Activated T-cell treated with anti-CD3 and anti-CD28 coated beads, Interleukin-2, amount 50 U/mL, for 72 hours (primary cell): ENCODE data around the gene CCDC190. TPM values are rescaled to one million over a fixed set of nuclear protein-coding genes. Genes with fewer than 3 reads are reported as not detected.
A peak's percentile ranks its signal among the peaks of the same experiment; 100 is the strongest.

ENCODE experiments used
- ATAC-seq, 2 donors: fragments of 150-1000 bp; cut with Tn5 transposase; replicated peaks in 1 of 2; 2 replicates each; pipeline ENCODE4 v1.10.0; 2021; ENCODE audit warnings: moderate library complexity in 2 of 2, mild to moderate bottlenecking in 1 of 2
- DNase-seq, 2 donors: peaks; one replicate each; pipeline ENCODE4 v3.0.0; 2021 to 2022; ENCODE audit warnings: mixed read lengths in 1 of 2
- H3K27ac Mint-ChIP-seq: one replicate; pipeline ENCODE4 v1.8.0; 2022; ENCODE audit warnings: mild to moderate bottlenecking, moderate library complexity, mixed read lengths
- H3K27me3 Mint-ChIP-seq: one replicate; pipeline ENCODE4 v1.8.0; 2022; ENCODE audit warnings: low read depth, mixed read lengths
- H3K36me3 Mint-ChIP-seq, 2 donors: one replicate each; pipeline ENCODE4 v1.8.0; 2022; ENCODE audit warnings: mixed read lengths in 2 of 2, mild to moderate bottlenecking in 1 of 2; ENCODE audit not compliant: insufficient read depth in 2 of 2
- H3K4me1 Mint-ChIP-seq: one replicate; pipeline ENCODE4 v1.8.0; 2022; ENCODE audit warnings: low read depth, mixed read lengths
- H3K4me3 Mint-ChIP-seq, 2 donors: one replicate each; pipeline ENCODE4 v1.8.0; 2022; ENCODE audit warnings: mild to moderate bottlenecking in 2 of 2, mixed read lengths in 2 of 2, moderate library complexity in 2 of 2
- H3K9me3 Mint-ChIP-seq, 2 donors: one replicate each; pipeline ENCODE4 v1.8.0; 2022; ENCODE audit warnings: mixed read lengths in 2 of 2
- total RNA-seq, 2 donors: library from RNA; stranded (reverse); gene quantifications; one replicate each; pipeline ENCODE4 v1.2.3, GENCODE V29; 2022

CCDC190 gene, protein sequence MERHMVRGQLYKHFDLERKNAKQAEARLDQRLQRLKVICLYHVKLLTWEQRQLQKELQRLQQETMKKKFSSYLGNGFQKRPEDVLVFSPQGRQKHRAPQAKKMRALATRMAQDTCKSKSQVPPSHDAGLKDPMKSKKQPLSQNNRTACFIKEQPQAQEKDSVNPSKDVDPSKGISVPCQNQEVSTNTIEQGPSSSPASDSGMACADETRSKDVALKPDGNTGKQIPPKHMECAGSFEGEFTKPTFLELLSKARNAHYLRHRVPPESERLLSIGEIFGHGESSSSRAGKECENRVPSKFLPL
- total RNA-seq: not detected

DNA sequence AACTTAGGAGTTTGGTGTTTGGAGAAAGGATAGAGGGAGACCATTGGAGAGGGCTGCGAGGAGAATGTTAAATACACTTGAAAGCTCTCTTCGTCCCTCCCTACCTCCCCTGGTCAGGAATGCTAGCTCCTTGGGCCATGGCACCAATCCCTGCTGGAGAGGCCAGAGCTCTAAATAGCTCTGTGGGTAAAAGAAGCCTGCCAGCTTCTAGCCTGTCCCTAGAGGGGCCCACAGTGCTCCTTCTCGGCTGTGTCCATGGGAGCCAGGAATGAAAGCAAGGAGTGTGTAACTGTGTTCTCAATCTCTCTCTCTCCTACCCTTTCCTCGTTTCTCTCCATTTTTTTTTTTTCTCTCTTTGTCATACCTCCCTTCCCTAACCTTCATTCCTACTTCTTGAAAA, at the start of gene CCDC190:
Gene CCDC190, minus strand, starts transcription at position 75 of the 400 bp plus-strand sequence. CDS start 1,529 bp downstream, outside the sequence.
- no peak within 1 kb of the TSS for H3K27ac Mint-ChIP-seq

DNA sequence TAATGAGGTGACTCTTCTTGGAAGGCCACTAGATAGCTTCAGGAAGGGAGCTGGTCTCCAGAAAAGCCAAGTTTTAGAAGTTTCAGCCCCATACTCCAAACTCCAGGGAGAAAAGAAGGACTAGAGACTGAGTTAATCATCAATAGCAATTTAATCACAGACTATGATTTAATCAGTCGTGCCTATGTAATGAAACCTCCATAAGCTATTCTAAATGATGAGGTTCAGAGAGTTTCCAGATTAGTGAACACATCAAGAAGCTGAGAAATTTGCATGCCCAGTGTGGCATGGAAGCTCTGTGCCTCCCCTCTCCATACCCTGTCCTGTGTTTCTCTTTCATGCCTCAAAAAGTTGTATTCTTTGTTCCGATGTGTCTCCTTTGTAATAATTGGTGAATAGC, 49.2 kb upstream of the CCDC190 start:
- ATAC-seq (no peak), DNase-seq (no peak)
- peaks cover 2% of the 10 kb centered on the region for H3K27me3 Mint-ChIP-seq
- no peak overlapping the region for H3K27ac Mint-ChIP-seq
- H3K4me3 Mint-ChIP-seq: no peak overlapping the region
- peaks cover 4 to 7% of the 10 kb centered on the region in 2 donors for H3K9me3 Mint-ChIP-seq
- no peaks in the 10 kb centered on the region for H3K4me1 Mint-ChIP-seq
- H3K36me3 Mint-ChIP-seq: peaks cover 6 to 12% of the 10 kb centered on the region in 2 donors

More for the DNA sequence above, at the start of gene CCDC190:
- no peaks in the 10 kb centered on the region for H3K36me3 Mint-ChIP-seq
- no peaks in the 10 kb centered on the region for H3K9me3 Mint-ChIP-seq
- H3K27me3 Mint-ChIP-seq: peaks cover 13% of the 10 kb centered on the region
- no peak within 1 kb of the TSS for H3K4me3 Mint-ChIP-seq
- ATAC-seq (no peak), DNase-seq (no peak)
- H3K4me1 Mint-ChIP-seq: no peaks in the 10 kb centered on the region

DNA sequence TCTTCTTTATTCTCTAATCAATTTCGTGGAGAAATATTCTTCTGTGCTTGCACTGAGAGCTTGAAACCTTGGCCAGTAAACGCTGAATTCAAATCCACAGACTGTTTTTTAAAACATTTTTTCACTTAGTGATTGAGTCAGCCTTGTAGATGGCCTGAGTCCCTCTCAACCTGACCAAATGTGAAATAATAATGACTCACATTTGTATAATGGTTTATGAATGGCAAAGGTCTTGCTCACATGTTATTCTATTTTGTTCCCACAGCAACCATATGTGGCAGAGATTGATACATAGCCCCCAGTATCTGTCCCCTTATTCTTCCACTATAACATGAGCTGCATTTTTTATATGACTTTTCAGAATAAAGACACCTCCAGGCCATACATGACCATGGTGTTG, 47.8 kb upstream of the CCDC190 start:
- H3K27me3 Mint-ChIP-seq: peaks cover 6% of the 10 kb centered on the region
- no peak overlapping the region for H3K4me3 Mint-ChIP-seq
- no peak overlapping the region for H3K27ac Mint-ChIP-seq
- H3K36me3 Mint-ChIP-seq: peaks cover 6 to 12% of the 10 kb centered on the region in 2 donors
- no peak for DNase-seq
- no peaks in the 10 kb centered on the region for H3K4me1 Mint-ChIP-seq
- peaks cover 4 to 6% of the 10 kb centered on the region in 2 donors for H3K9me3 Mint-ChIP-seq
- no peak for ATAC-seq

DNA sequence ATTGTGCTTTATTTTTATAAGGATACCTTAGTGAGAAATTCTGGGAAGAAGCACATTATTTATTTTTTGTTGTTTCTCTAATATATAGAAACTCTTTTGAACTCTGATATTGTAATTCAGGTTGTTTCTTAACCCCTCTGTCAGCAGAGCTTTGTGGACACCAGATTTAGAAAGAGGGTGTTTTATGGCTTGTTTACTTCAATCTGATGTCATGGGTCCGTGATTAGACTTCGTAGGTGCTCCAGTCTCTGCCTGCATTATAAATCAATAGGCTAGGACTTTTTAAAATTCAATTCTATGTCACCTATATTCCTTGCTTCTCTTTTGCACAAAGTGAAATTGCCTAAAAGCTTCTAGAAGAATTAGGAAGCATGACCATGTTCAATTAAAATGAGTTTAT, 47.3 kb upstream of the CCDC190 start:
- ATAC-seq: no peak
- Mint-ChIP-seq H3K36me3 (peaks cover 6 to 12% of the 10 kb centered on the region in 2 donors), H3K9me3 (peaks cover 4 to 6% of the 10 kb centered on the region in 2 donors), H3K27me3 (peaks cover 6% of the 10 kb centered on the region), H3K4me3 (no peak overlapping the region), H3K27ac (no peak overlapping the region), H3K4me1 (no peaks in the 10 kb centered on the region)
- no peak for DNase-seq

DNA sequence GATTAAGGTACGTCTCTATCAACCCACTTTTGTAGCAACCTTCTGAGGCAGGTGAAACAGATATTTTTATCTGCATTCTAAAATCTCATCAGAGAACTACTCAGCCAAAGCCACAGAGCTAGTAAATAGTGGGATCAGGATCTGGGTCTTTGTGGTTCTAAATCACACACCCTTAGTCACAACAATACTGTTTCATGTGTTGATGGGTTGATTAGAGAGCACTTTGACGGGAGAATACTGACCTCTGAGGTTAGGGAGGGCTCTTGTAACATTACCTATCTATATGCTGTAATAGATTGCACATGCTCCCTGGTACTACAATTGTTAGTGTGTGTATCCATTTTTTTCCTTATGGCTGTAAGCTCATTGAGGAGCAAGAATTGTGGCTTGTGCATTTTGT, 45.5 kb upstream of the CCDC190 start:
- ATAC-seq: no peak
- Mint-ChIP-seq H3K4me3 (no peak overlapping the region), H3K9me3 (no peaks in the 10 kb centered on the region), H3K27ac (no peak overlapping the region), H3K27me3 (peaks cover 6% of the 10 kb centered on the region), H3K36me3 (no peaks in the 10 kb centered on the region), H3K4me1 (no peaks in the 10 kb centered on the region)
- no peak for DNase-seq

DNA sequence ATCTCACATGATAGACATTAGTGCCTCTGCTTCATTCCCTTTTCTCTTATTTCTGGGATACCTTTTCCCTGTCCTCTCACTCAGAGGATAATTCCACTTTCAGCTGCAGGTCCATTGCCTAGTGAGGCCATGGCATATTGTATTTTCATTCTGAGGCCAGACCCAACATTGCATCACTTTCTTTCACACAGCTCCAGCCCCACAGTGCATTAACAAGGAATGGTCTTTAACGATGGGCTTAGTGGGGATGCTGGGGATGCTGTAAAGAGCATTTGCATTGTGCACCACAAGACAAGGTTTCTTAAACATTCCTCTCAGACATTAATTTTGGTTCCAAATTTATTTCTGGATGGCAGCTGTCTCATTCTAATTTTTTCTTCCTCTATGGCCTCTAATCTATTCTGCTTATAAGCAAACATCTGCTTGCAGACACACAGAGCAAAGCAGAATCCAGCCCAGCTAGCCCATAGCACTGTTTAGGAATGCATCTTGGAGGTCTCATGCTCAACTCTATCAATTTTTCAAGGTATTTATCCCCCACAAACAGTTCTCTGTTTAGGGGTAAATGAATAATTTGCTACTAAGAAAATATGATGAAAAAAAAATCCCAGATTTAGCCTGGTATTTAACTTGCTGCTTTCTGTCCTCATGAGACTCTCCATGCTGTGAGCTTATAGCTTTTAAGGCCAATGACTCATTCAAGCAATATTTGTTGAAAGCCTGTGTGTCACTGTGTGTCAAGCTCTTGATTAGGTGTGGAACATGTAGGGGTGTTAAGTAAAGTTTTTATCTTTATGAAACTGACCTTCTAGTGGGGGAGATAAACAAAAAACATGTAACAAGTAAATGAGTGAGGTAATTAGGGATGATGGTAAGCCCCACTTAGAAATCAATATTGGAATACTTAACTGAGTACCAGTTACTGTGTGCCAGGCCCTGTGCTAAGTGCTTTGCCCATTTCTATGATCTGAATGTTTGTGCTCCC, 44.5 kb upstream of the CCDC190 start:
- Mint-ChIP-seq H3K9me3 (no peaks in the 10 kb centered on the region), H3K27ac (no peak overlapping the region), H3K27me3 (peaks cover 6% of the 10 kb centered on the region), H3K4me1 (no peaks in the 10 kb centered on the region), H3K36me3 (no peaks in the 10 kb centered on the region), H3K4me3 (no peak overlapping the region)
- no peak for DNase-seq
- ATAC-seq: no peak

DNA sequence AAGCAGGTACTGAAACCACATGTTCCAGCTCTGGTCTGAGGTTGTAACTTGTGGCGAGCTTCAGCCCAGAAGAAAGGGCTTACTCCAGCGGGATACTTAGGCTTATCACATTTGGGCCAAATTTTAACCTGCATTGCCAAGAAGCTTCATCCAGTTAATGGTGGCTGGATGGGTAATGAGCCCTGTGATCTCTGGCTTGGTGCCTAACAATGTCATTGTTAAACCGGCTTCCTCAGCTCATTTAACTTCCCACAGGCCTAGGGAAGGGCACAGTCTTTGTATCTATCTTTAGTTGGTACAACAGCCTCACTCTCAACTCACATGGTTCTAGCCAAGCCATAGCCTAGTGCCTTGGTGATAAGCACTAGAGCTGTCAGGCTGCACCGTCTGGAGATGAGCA, 43.6 kb upstream of the CCDC190 start:
- ATAC-seq (no peak), DNase-seq (no peak)
- Mint-ChIP-seq H3K27me3 (peaks cover 6% of the 10 kb centered on the region), H3K36me3 (no peaks in the 10 kb centered on the region), H3K4me3 (no peak overlapping the region), H3K9me3 (no peaks in the 10 kb centered on the region), H3K27ac (no peak overlapping the region), H3K4me1 (no peaks in the 10 kb centered on the region)

DNA sequence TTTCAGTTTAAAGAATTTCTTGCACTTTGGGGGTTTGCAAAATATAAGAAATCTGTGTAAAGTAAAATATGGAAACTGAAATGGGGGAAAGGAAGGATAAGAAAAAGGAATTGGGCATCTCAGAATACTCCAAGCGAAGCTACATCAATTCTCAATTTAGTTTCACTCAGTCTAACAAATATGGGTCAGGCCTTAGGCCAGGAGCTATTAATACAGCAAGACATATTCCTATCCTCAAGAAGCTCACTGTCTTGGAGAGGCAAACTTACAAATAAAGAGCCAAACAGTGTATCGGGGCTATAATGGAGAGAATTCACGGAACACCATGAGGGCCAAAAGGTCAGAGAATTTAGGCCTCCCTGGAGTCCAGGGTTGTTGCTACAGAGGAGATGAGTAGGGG, 43.0 kb upstream of the CCDC190 start:
- Mint-ChIP-seq H3K9me3 (no peaks in the 10 kb centered on the region), H3K4me3 (no peak overlapping the region), H3K36me3 (no peaks in the 10 kb centered on the region), H3K27me3 (peaks cover 6% of the 10 kb centered on the region), H3K27ac (no peak overlapping the region), H3K4me1 (no peaks in the 10 kb centered on the region)
- no peak for ATAC-seq
- no peak for DNase-seq

DNA sequence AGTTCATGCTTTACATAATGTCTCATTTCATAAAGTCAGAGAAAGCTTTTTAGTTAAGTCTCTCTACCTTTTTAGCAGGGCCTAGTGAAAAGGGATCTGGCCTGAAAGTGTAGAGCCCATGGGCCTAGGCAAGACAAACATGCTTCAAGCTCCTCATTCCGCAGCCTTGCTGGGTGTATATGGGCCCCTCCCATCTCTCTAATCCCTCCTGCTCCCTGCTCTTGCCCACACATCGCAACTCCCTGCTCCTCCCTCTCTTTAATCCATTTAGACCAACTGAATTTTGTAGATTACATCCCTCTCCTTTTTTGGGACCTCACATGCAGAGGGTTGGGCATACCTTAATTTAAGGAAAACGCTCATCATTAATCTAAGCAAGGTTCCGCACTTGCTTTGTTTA, 42.3 kb upstream of the CCDC190 start:
- H3K9me3 Mint-ChIP-seq: no peaks in the 10 kb centered on the region

DNA sequence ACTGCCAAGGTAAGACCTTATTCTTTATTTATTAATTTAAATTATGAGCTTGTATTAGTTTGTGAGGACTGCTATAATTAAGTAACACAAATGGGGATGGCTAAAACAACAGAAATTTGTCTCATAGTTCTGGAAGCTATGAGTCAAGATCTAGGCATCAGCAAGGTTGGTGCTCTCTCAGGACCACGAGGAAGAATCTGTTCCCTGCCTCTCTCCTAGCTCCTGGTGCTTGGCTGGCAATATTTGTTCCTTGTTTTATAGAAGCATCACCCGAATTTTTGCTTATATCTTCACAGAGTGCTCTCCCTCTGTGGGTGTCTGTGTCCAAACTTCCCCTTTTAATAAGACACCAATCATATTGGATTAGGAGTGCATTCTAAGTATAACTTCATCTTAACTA, 41.4 kb upstream of the CCDC190 start:
- Mint-ChIP-seq H3K9me3 (no peaks in the 10 kb centered on the region), H3K27ac (no peak overlapping the region), H3K4me3 (no peak overlapping the region), H3K27me3 (peaks cover 8% of the 10 kb centered on the region), H3K36me3 (no peaks in the 10 kb centered on the region), H3K4me1 (no peaks in the 10 kb centered on the region)
- DNase-seq (no peak), ATAC-seq (no peak)

More for the DNA sequence above, 42.3 kb upstream of the CCDC190 start:
- peak overlapping the region; percentile 21 for H3K27ac Mint-ChIP-seq
- ATAC-seq (no peak), DNase-seq (no peak)
- no peak overlapping the region for H3K4me3 Mint-ChIP-seq
- H3K36me3 Mint-ChIP-seq: no peaks in the 10 kb centered on the region
- no peaks in the 10 kb centered on the region for H3K4me1 Mint-ChIP-seq
- H3K27me3 Mint-ChIP-seq: peaks cover 6% of the 10 kb centered on the region

DNA sequence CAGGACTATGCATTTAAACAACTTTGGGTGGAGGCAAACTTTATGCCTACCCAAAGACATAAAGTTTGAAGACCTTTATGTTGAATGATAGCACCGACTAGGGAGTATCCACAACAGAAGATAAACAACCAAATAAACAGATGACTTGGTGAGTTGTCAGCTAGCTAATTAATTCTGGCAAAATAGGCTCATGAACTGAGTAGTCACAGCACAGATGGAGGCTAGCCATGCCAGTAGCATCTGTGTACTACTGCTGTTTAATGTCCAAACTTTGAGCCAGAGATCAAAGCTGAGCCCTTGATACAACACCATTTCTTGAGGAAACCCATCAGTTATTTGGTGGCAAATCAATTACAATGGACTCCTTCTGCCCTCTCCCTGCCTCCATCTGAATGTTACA, 40.3 kb upstream of the CCDC190 start:
- no peak for DNase-seq
- H3K4me3 Mint-ChIP-seq: no peak overlapping the region
- no peak for ATAC-seq
- H3K9me3 Mint-ChIP-seq: no peaks in the 10 kb centered on the region
- no peaks in the 10 kb centered on the region for H3K36me3 Mint-ChIP-seq
- H3K27me3 Mint-ChIP-seq: peaks cover 12% of the 10 kb centered on the region
- no peaks in the 10 kb centered on the region for H3K4me1 Mint-ChIP-seq
- no peak overlapping the region for H3K27ac Mint-ChIP-seq

DNA sequence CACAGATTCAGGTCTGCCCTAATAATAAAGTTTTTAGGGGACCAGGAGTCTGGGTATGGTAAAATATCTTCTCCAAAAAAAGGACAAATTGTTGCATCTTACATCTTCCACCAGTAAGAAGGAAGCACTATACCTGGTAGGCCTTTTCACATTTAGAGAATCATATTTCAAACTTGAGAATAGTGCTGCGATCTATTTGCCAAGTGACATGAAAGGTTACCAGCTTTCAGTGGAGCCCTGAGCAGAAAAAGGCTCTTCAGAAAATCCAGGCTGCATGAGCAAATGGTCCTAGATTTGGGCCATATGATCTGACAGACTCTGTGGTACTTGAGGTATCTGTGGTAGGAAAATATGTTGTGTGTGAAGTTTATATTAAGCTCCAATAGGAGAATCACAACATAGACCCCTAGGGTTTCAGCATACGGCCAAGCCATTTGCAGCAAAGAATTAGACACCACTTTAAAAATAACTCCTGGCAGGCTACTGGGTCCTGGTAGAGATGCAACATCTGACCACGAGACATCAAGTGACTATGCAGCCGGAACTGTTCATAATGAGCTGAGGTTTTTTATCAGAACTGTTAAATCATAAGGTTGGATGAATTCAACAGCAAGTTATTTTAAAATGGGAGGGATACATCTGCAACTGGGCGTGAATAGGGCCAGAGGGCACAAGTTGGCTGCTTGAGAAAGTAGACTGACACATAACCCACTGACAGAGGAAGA, 38.6 kb upstream of the CCDC190 start:
- ATAC-seq (no peak), DNase-seq (no peak)
- H3K4me3 Mint-ChIP-seq: no peak overlapping the region
- no peaks in the 10 kb centered on the region for H3K36me3 Mint-ChIP-seq
- H3K4me1 Mint-ChIP-seq: no peaks in the 10 kb centered on the region
- no peaks in the 10 kb centered on the region for H3K9me3 Mint-ChIP-seq
- peaks cover 8% of the 10 kb centered on the region for H3K27me3 Mint-ChIP-seq
- H3K27ac Mint-ChIP-seq: no peak overlapping the region

DNA sequence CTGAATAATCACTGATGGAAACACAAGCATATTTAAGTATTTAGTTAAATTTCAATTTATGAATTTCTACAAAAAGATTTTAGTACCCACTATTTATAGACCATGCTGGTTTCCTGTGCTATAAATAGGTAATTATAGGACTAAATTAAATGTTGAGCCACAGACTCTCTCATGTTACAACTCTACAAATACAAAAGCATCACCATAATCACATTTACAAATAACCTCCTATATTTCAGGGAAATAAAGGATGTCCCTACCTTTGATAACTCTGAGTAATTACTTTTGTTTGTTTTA, 32.6 kb upstream of the CCDC190 start:
- Mint-ChIP-seq H3K36me3 (no peaks in the 10 kb centered on the region), H3K27me3 (peaks cover 13% of the 10 kb centered on the region), H3K9me3 (no peaks in the 10 kb centered on the region)

More for the DNA sequence above, 32.6 kb upstream of the CCDC190 start:
- H3K27ac Mint-ChIP-seq: no peak overlapping the region
- H3K4me3 Mint-ChIP-seq: no peak overlapping the region
- H3K4me1 Mint-ChIP-seq: no peaks in the 10 kb centered on the region
- DNase-seq: no peak
- ATAC-seq: no peak
